Ishikawa (cell line): ENCODE measurements around the gene TIAM1.

Experiments
- CEBPB ChIP-seq: IDR thresholded peaks from 2 replicates; pipeline ENCODE4 v1.6.1; 2012
- CREB1 ChIP-seq: IDR thresholded peaks from 2 replicates; pipeline ENCODE4 v1.6.1; 2012; ENCODE audit warnings: low read depth
- EGR1 ChIP-seq: IDR thresholded peaks from 2 replicates; pipeline ENCODE4 v1.6.1; 2012
- EP300 ChIP-seq: IDR thresholded peaks from 2 replicates; pipeline ENCODE4 v1.6.1; 2012; ENCODE audit warnings: borderline replicate concordance
- FOXM1 ChIP-seq: IDR thresholded peaks from 2 replicates; pipeline ENCODE4 v1.6.1; 2012; ENCODE audit warnings: low read depth, borderline replicate concordance
- NFIC ChIP-seq: IDR thresholded peaks from 2 replicates; pipeline ENCODE4 v1.6.1; 2012
- RAD21 ChIP-seq: IDR thresholded peaks from 2 replicates; pipeline ENCODE4 v1.6.1; 2012; ENCODE audit warnings: low read depth
- TAF1 ChIP-seq: IDR thresholded peaks from 2 replicates; pipeline ENCODE4 v1.6.1; 2012; ENCODE audit warnings: low read depth, mild to moderate bottlenecking
- TCF12 ChIP-seq: IDR thresholded peaks from 2 replicates; pipeline ENCODE4 v1.6.1; 2012; ENCODE audit warnings: low read depth
- TEAD4 ChIP-seq: IDR thresholded peaks from 2 replicates; pipeline ENCODE4 v1.6.1; 2012
- USF1 ChIP-seq: IDR thresholded peaks from 2 replicates; pipeline ENCODE4 v1.6.1; 2012
- YY1 ChIP-seq: IDR thresholded peaks from 2 replicates; pipeline ENCODE4 v1.6.1; 2012; ENCODE audit warnings: low read depth
- ZBTB7A ChIP-seq: IDR thresholded peaks from 2 replicates; pipeline ENCODE4 v1.6.1; 2012; ENCODE audit warnings: low read depth
- TF ChIP-seq, protein P1 (sequence below): IDR thresholded peaks from 2 replicates; pipeline ENCODE4 v1.6.1; 2012; ENCODE audit warnings: low read depth, mild to moderate bottlenecking
- TF ChIP-seq, protein P2 (sequence below): IDR thresholded peaks from 2 replicates; pipeline ENCODE4 v1.6.1; 2012

TIAM1 gene

DNA sequence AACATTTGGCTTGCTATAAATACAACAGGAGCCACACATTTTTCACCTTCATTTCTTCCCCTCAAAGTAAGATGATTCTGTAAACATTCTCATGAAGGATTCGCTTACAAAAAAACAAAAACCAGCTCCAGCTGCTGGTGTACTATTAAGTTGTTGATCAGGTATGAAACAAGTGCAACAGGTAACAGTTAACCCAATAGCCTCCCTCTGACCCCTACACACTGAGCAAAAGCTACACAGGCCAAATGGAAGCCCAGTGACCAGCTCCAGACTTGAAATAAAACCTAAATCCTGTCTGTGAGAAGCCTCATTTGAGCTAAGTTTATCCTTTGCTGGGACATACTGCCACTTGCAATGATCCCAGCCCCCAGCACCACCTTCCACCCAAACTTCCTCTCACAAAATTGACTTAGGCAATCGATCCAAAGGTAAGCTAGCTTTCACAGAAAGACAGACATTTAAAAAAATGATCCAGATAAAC is 991 bp downstream of the TIAM1 start:
- TF ChIP-seq, protein P1, sequence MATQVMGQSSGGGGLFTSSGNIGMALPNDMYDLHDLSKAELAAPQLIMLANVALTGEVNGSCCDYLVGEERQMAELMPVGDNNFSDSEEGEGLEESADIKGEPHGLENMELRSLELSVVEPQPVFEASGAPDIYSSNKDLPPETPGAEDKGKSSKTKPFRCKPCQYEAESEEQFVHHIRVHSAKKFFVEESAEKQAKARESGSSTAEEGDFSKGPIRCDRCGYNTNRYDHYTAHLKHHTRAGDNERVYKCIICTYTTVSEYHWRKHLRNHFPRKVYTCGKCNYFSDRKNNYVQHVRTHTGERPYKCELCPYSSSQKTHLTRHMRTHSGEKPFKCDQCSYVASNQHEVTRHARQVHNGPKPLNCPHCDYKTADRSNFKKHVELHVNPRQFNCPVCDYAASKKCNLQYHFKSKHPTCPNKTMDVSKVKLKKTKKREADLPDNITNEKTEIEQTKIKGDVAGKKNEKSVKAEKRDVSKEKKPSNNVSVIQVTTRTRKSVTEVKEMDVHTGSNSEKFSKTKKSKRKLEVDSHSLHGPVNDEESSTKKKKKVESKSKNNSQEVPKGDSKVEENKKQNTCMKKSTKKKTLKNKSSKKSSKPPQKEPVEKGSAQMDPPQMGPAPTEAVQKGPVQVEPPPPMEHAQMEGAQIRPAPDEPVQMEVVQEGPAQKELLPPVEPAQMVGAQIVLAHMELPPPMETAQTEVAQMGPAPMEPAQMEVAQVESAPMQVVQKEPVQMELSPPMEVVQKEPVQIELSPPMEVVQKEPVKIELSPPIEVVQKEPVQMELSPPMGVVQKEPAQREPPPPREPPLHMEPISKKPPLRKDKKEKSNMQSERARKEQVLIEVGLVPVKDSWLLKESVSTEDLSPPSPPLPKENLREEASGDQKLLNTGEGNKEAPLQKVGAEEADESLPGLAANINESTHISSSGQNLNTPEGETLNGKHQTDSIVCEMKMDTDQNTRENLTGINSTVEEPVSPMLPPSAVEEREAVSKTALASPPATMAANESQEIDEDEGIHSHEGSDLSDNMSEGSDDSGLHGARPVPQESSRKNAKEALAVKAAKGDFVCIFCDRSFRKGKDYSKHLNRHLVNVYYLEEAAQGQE, result no peak
- TF ChIP-seq YY1 (no peak), TCF12 (no peak), ZBTB7A (no peak), USF1 (no peak), NFIC (no peak), EGR1 (no peak), TAF1 (no peak), CEBPB (no peak), CREB1 (no peak), RAD21 (no peak), FOXM1 (no peak), TEAD4 (no peak), EP300 (no peak)
- TF ChIP-seq, protein P2, sequence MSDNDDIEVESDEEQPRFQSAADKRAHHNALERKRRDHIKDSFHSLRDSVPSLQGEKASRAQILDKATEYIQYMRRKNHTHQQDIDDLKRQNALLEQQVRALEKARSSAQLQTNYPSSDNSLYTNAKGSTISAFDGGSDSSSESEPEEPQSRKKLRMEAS, result no peak

- TF ChIP-seq, protein P1, result no peak
- no peak for TF ChIP-seq CEBPB
- TF ChIP-seq, protein P2, result no peak
- TF ChIP-seq ZBTB7A, result no peak
- TF ChIP-seq TEAD4, result no peak
- TF ChIP-seq YY1, result no peak
- TF ChIP-seq TCF12, result no peak
- no peak for TF ChIP-seq FOXM1
- no peak for TF ChIP-seq NFIC
- no peak for TF ChIP-seq CREB1
- no peak for TF ChIP-seq RAD21
- TF ChIP-seq EGR1, result no peak
- no peak for TF ChIP-seq TAF1
- TF ChIP-seq USF1, result no peak
- no peak for TF ChIP-seq EP300
Measured at GRCh38 chr21:31342348-31342747, 1.7 kb downstream of the TIAM1 start.

- no peak for TF ChIP-seq USF1
- no peak for TF ChIP-seq TEAD4
- TF ChIP-seq TAF1, result no peak
Measured at GRCh38 chr21:31340942-31341487, 3.0 kb downstream of the TIAM1 start.

DNA sequence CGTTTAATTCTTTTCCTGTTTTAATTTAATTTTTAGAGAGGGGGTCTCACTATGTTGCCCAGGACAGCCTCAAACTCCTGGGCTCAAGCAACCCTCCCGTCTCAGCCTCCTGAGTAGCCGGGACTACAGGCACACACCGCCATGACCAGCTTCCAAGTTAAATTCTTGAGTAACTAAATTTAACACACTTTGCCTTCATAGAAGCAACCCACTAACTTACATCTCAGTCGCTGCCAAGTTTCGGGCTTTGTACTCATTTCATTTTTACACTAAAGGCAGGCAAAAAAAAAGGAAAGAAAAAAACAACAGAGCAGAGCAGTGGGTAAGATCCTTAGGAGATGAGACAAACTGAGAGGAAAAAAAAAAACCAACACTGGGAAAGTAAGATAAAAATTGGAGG is 3.5 kb downstream of the TIAM1 start:
- TF ChIP-seq, protein P1, result no peak
- TF ChIP-seq EGR1 (no peak), RAD21 (no peak), YY1 (no peak), USF1 (no peak), TEAD4 (no peak), NFIC (no peak), ZBTB7A (no peak), TAF1 (no peak), CEBPB (no peak), TCF12 (no peak), FOXM1 (no peak), EP300 (no peak), CREB1 (no peak)
- TF ChIP-seq, protein P2, result no peak
